H9 (cell line): Measurements from ENCODE around the gene TMEM245. TPM values are rescaled to one million over a fixed set of nuclear protein-coding genes. Genes with fewer than 3 reads are reported as not detected.

Source experiments
- DNase-seq: peaks from one replicate; pipeline ENCODE4 v3.0.0-alpha.2; 2017
- H2AFZ ChIP-seq: one replicate; pipeline ENCODE4 v1.6.1; 2013; ENCODE audit warnings: mild to moderate bottlenecking, low read length, control low read depth, moderate library complexity
- H2AK5ac ChIP-seq: 2 replicates; pipeline ENCODE4 v1.6.1; 2013; ENCODE audit warnings: low read length, control low read depth, mixed read lengths; ENCODE audit not compliant: insufficient read length
- H2BK120ac ChIP-seq: one replicate; pipeline ENCODE4 v1.6.1; 2013; ENCODE audit warnings: low read depth, mild to moderate bottlenecking, low read length, control low read depth, inconsistent platforms; ENCODE audit not compliant: poor library complexity, severe bottlenecking
- H2BK12ac ChIP-seq: 2 replicates; pipeline ENCODE4 v1.6.1; 2013; ENCODE audit warnings: low read length, control low read depth, mixed read lengths, low read depth; ENCODE audit not compliant: insufficient read length
- H2BK15ac ChIP-seq: 2 replicates; pipeline ENCODE4 v1.6.1; 2013; ENCODE audit warnings: low read depth, low read length, control low read depth
- H2BK20ac ChIP-seq: one replicate; pipeline ENCODE4 v1.6.1; 2013; ENCODE audit warnings: low read depth, mild to moderate bottlenecking, low read length, control low read depth, inconsistent platforms; ENCODE audit not compliant: poor library complexity, severe bottlenecking
- H2BK5ac ChIP-seq: 2 replicates; pipeline ENCODE4 v1.6.1; 2013; ENCODE audit warnings: low read length, control low read depth, mixed read lengths; ENCODE audit not compliant: insufficient read length
- H3K14ac ChIP-seq: 2 replicates; pipeline ENCODE4 v1.6.1; 2013; ENCODE audit warnings: low read length, control low read depth; ENCODE audit not compliant: insufficient read depth
- H3K18ac ChIP-seq: 2 replicates; pipeline ENCODE4 v1.6.1; 2013; ENCODE audit warnings: low read depth, mild to moderate bottlenecking, mixed read lengths, low read length, control low read depth; ENCODE audit not compliant: insufficient read length
- H3K23ac ChIP-seq: 2 replicates; pipeline ENCODE4 v1.6.1; 2013; ENCODE audit warnings: low read length, control low read depth, mixed read lengths, low read depth; ENCODE audit not compliant: insufficient read length
- H3K23me2 ChIP-seq: 2 replicates; pipeline ENCODE4 v1.6.1; 2013; ENCODE audit warnings: low read depth, mild to moderate bottlenecking, mixed read lengths, low read length, control low read depth; ENCODE audit not compliant: insufficient read length, poor library complexity, severe bottlenecking
- H3K27ac ChIP-seq: 2 replicates; pipeline ENCODE4 v1.5.1; 2013; ENCODE audit warnings: low read length, control low read depth, mixed read lengths, low read depth; ENCODE audit not compliant: insufficient read length
- H3K27me3 ChIP-seq: 2 replicates; pipeline ENCODE4 v1.6.1; 2013; ENCODE audit warnings: low read length, control low read depth, inconsistent platforms; ENCODE audit not compliant: insufficient read depth
- H3K4ac ChIP-seq: 2 replicates; pipeline ENCODE4 v1.6.1; 2013; ENCODE audit warnings: low read depth, mild to moderate bottlenecking, control low read depth, inconsistent platforms, low read length, moderate library complexity
- H3K4me1 ChIP-seq: 2 replicates; pipeline ENCODE4 v1.6.1; 2013; ENCODE audit warnings: low read length, control low read depth, inconsistent platforms; ENCODE audit not compliant: insufficient read depth
- H3K4me2 ChIP-seq: 2 replicates; pipeline ENCODE4 v1.6.1; 2013; ENCODE audit warnings: low read length, control low read depth, mixed read lengths; ENCODE audit not compliant: insufficient read length, insufficient read depth
- H3K56ac ChIP-seq: 2 replicates; pipeline ENCODE4 v1.6.1; 2013; ENCODE audit warnings: low read depth, mild to moderate bottlenecking, mixed read lengths, low read length, control low read depth; ENCODE audit not compliant: insufficient read length
- H3K79me1 ChIP-seq: 2 replicates; pipeline ENCODE4 v1.6.1; 2013; ENCODE audit warnings: low read depth, mild to moderate bottlenecking, moderate library complexity, low read length, control low read depth, inconsistent platforms; ENCODE audit not compliant: insufficient read depth, poor library complexity, severe bottlenecking
- H3K79me2 ChIP-seq: 2 replicates; pipeline ENCODE4 v1.6.1; 2013; ENCODE audit warnings: low read length, control low read depth, inconsistent platforms; ENCODE audit not compliant: insufficient read depth
- H3K9ac ChIP-seq: 2 replicates; pipeline ENCODE4 v1.6.1; 2013; ENCODE audit warnings: low read length, control low read depth, mixed read lengths; ENCODE audit not compliant: insufficient read length; ENCODE audit errors: extremely low read depth
- H3K9me3 ChIP-seq: one replicate; pipeline ENCODE4 v1.6.1; 2013; ENCODE audit warnings: low read depth, low read length, inconsistent platforms; ENCODE audit not compliant: control insufficient read depth
- H3T11ph ChIP-seq: one replicate; pipeline ENCODE4 v1.6.1; 2013; ENCODE audit warnings: mild to moderate bottlenecking, low read length, control low read depth, inconsistent platforms
- H4K20me1 ChIP-seq: one replicate; pipeline ENCODE4 v1.6.1; 2013; ENCODE audit not compliant: control insufficient read depth, insufficient read length, insufficient read depth
- H4K5ac ChIP-seq: 2 replicates; pipeline ENCODE4 v1.6.1; 2013; ENCODE audit warnings: low read depth, mild to moderate bottlenecking, mixed read lengths, low read length, control low read depth; ENCODE audit not compliant: insufficient read length
- H4K8ac ChIP-seq: replicated peaks from 2 replicates; pipeline ENCODE4 v1.6.1; 2013; ENCODE audit warnings: low read length, control low read depth, mixed read lengths, low read depth; ENCODE audit not compliant: insufficient read length
- H4K91ac ChIP-seq: 2 replicates; pipeline ENCODE4 v1.6.1; 2013; ENCODE audit warnings: low read depth, mild to moderate bottlenecking, moderate library complexity, mixed read lengths, low read length, control low read depth; ENCODE audit not compliant: insufficient read length
- H3K27ac Mint-ChIP-seq, 3 experiments: 2 replicates in 2 of 3; 3 replicates in 1 of 3; pipeline ENCODE4 v1.8.0; 2020 to 2021; ENCODE audit warnings: mixed read lengths in 3 of 3, mild to moderate bottlenecking in 1 of 3, moderate library complexity in 1 of 3
- H3K27me3 Mint-ChIP-seq: 2 replicates; pipeline ENCODE4 v1.8.0; 2021; ENCODE audit warnings: low read depth, mild to moderate bottlenecking, moderate library complexity, mixed read lengths
- H3K36me3 Mint-ChIP-seq, 3 experiments: 2 replicates in 2 of 3; 3 replicates in 1 of 3; pipeline ENCODE4 v1.8.0; 2020 to 2021; ENCODE audit warnings: low read depth in 3 of 3, mixed read lengths in 3 of 3; ENCODE audit not compliant: insufficient read depth in 1 of 3
- H3K4me1 Mint-ChIP-seq, 2 experiments: 2 replicates each; pipeline ENCODE4 v1.8.0; 2020; ENCODE audit warnings: mixed read lengths in 2 of 2
- H3K4me3 Mint-ChIP-seq, 2 experiments: 2 replicates in 1 of 2; 3 replicates in 1 of 2; pipeline ENCODE4 v1.8.0; 2020 to 2021; ENCODE audit warnings: mild to moderate bottlenecking in 2 of 2, mixed read lengths in 2 of 2, moderate library complexity in 1 of 2
- H3K9me3 Mint-ChIP-seq, 2 experiments: 2 replicates in 1 of 2; 3 replicates in 1 of 2; pipeline ENCODE4 v1.8.0; 2020; ENCODE audit warnings: mild to moderate bottlenecking in 2 of 2, mixed read lengths in 2 of 2, moderate library complexity in 1 of 2
- WGBS: extraction: QIAGEN DNeasy Blood & Tissue Kit; methylation state at CpG from one replicate; pipeline ENCODE4 v1.1.7; 2013; ENCODE audit warnings: missing lambda C conversion rate, low lambda C conversion rate, mixed read lengths; ENCODE audit not compliant: insufficient read length; ENCODE audit errors: extremely low coverage; 5-methylcytosine and 5-hydroxymethylcytosine counted together
- total RNA-seq: library from RNA; stranded (reverse); gene quantifications from 2 replicates; pipeline ENCODE4 v1.2.1, GENCODE V29; 2021
- TF ChIP-seq, protein P1 (sequence below): fragments of 200-600 bp; sonication (generic); conservative IDR thresholded peaks from 3 replicates; pipeline ENCODE4 v1.8.0; 2021; ENCODE audit warnings: antibody characterized with exemption, mild to moderate bottlenecking

TMEM245 gene
- total RNA-seq, 1 experiment from 2014 or later, result 37.9 TPM

DNA sequence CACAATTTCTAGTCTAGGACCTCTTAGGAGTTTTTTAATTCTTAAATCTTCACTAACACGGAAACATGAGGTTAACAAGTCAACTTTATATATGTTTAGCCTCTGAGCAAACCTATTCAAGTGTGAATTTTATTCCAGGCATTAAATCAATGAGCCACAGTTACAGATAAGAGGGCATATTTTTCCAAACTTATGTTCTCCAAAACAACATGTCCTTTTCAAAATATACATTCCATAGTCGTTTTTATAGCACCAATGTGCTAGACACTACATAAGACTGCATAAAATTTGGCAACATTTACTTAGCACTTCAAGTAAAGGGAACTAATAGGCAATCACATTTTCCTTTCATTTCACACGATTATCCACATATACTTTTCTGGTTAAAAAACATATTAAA, 6.5 kb downstream of the TMEM245 start:
- no CpG with 5 or more reads among the region's 3 CpGs for WGBS

More for the DNA sequence above, 6.5 kb downstream of the TMEM245 start:
- no peak overlapping the region for H3K23ac ChIP-seq
- Mint-ChIP-seq H3K27me3 (no peaks in the 10 kb centered on the region), H3K4me3 (no peak overlapping the region), H3K4me1 (peaks cover 40 to 59% of the 10 kb centered on the region in 2 experiments), H3K9me3 (0 out of 5 replicates have a peak, but pooled peaks cover 0 to 3% of the 10 kb centered on the region in 2 experiments), H3K27ac (no peak overlapping the region), H3K36me3 (peaks cover 13 to 15% (median 14%) of the 10 kb centered on the region in 3 experiments; a peak in 6 of 7 replicates)
- H2BK5ac ChIP-seq, result no peak overlapping the region
- TF ChIP-seq, protein P1, sequence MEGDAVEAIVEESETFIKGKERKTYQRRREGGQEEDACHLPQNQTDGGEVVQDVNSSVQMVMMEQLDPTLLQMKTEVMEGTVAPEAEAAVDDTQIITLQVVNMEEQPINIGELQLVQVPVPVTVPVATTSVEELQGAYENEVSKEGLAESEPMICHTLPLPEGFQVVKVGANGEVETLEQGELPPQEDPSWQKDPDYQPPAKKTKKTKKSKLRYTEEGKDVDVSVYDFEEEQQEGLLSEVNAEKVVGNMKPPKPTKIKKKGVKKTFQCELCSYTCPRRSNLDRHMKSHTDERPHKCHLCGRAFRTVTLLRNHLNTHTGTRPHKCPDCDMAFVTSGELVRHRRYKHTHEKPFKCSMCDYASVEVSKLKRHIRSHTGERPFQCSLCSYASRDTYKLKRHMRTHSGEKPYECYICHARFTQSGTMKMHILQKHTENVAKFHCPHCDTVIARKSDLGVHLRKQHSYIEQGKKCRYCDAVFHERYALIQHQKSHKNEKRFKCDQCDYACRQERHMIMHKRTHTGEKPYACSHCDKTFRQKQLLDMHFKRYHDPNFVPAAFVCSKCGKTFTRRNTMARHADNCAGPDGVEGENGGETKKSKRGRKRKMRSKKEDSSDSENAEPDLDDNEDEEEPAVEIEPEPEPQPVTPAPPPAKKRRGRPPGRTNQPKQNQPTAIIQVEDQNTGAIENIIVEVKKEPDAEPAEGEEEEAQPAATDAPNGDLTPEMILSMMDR, result no peak
- H3K14ac ChIP-seq, result no peak overlapping the region
- H3K56ac ChIP-seq, result no peak overlapping the region
- H2AFZ ChIP-seq, result no peak overlapping the region
- H2BK12ac ChIP-seq, result no peak overlapping the region
- peaks cover 47% of the 10 kb centered on the region for H3K79me2 ChIP-seq
- no peak overlapping the region for H2AK5ac ChIP-seq
- no peak overlapping the region for H3K27ac ChIP-seq
- no peak overlapping the region for H3K4ac ChIP-seq
- H3K4me2 ChIP-seq, result no peak overlapping the region
- H3K23me2 ChIP-seq, result no peaks in the 10 kb centered on the region
- H2BK15ac ChIP-seq, result no peak overlapping the region
- no peak overlapping the region for H4K91ac ChIP-seq
- no peaks in the 10 kb centered on the region for H3K27me3 ChIP-seq
- no peak overlapping the region for H3K9ac ChIP-seq
- peaks cover 7% of the 10 kb centered on the region for H3K4me1 ChIP-seq
- no peak overlapping the region for H3T11ph ChIP-seq
- H3K18ac ChIP-seq, result no peak overlapping the region
- no peak overlapping the region for H2BK120ac ChIP-seq
- H4K5ac ChIP-seq, result no peak overlapping the region
- H3K79me1 ChIP-seq, result peaks cover 10% of the 10 kb centered on the region
- no peaks in the 10 kb centered on the region for H4K20me1 ChIP-seq
- H3K9me3 ChIP-seq, result no peaks in the 10 kb centered on the region
- DNase-seq, result no peak
- H4K8ac ChIP-seq, result no peak overlapping the region
- no peak overlapping the region for H2BK20ac ChIP-seq
